GM21737 (cell line): ENCODE measurements around the gene ARCN1.

Experiments
- ATAC-seq: cut with Tn5 transposase; IDR thresholded peaks from one replicate; pipeline ENCODE4 v1.9.1; 2021; ENCODE audit warnings: mild to moderate bottlenecking, moderate library complexity; ENCODE audit not compliant: unreplicated experiment

ARCN1 gene

DNA sequence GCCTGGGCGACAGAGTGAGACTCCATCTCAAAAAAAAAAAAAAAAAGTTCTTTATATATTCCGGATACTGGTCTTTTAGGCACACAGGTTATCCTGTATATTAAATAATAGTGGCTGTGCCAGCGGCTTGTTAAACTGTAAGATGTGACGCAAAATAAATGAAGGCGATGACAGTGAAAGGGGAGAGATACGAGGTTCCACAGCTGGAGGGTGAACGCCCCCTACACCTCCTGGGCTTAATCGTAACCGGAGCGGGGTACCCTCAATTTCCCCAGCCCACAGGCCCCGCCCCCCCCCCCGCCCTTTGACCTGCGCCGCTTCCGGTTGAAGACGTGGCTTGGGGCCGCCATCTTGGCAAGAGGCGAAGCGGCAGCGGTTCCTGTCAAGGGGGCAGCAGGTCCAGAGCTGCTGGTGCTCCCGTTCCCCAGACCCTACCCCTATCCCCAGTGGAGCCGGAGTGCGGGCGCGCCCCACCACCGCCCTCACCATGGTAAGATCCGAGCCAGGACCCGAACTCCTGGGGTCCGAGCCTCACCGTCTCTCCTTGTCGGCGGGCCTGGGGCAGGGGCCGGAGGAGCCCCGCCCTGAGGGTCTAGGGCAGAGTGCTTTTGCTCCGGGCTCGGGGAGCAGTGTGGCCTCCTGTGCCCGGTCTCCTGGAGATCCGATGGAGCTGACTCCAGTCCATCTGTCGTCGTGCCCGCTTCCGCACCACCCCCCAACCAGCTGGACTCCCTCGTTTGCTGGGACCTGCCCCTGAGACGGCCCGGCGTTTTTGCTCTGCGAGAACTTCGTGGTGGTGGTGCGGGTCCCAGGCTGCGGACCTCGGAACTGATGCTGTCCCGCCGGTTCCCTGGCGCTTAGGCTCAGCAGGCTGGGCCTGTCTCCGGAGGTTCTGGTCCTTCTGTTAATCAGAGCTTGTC lies at the start of gene ARCN1:
TSS of gene ARCN1 (plus strand) at position 349 of the 920 bp plus-strand sequence. CDS start at position 488, 139 bp downstream.
- ATAC-seq, result peak; percentile 73

DNA sequence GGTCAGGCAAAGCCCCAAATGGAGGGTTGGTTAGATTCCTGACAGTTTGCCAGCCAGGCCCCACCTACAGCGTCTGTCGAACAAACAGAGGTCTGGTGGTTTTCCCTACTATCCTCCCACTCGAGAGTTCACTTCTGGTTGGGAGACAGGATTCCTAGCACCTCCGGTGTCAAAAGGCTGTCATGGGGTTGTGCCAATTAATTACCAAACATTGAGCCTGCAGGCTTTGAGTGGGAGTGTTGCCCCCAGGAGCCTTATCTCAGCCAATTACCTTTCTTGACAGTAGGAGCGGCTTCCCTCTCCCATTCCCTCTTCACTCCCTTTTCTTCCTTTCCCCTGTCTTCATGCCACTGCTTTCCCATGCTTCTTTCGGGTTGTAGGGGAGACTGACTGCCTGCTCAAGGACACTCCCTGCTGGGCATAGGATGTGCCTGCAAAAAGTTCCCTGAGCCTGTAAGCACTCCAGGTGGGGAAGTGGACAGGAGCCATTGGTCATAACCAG lies 49.6 kb upstream of the ARCN1 start:
- no peak for ATAC-seq

DNA sequence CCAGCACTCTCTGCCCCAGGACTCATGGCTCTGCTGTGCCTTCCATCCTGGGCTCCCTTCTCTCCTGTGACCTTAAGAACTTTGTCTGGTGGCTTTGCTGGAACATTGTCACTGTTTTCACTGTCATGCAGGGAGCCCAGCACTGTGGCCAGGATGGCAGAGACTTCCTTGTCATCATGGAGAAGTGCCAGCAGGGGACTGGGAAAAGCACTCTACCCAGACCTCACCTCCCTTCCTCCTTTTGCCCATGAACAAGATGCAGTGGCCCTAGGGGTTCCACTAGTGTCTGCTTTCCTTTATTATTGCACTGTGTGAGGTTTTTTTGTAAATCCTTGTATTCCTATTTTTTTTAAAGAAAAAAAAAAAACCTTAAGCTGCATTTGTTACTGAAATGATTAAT lies 47.9 kb upstream of the ARCN1 start:
- no peak for ATAC-seq

DNA sequence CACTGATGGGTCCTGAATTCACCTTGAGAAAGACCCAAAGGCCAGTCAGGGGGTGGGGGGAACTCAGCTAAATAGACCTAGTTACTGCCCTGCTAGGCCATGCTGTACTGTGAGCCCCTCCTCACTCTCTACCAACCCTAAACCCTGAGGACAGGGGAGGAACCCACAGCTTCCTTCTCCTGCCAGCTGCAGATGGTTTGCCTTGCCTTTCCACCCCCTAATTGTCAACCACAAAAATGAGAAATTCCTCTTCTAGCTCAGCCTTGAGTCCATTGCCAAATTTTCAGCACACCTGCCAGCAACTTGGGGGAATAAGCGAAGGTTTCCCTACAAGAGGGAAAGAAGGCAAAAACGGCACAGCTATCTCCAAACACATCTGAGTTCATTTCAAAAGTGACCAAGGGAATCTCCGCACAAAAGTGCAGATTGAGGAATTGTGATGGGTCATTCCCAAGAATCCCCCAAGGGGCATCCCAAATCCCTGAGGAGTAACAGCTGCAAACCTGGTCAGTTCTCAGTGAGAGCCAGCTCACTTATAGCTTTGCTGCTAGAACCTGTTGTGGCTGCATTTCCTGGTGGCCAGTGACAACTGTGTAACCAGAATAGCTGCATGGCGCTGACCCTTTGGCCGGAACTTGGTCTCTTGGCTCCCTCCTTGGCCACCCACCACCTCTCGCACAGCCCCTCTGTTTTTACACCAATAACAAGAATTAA lies 47.3 kb upstream of the ARCN1 start:
- no peak for ATAC-seq

DNA sequence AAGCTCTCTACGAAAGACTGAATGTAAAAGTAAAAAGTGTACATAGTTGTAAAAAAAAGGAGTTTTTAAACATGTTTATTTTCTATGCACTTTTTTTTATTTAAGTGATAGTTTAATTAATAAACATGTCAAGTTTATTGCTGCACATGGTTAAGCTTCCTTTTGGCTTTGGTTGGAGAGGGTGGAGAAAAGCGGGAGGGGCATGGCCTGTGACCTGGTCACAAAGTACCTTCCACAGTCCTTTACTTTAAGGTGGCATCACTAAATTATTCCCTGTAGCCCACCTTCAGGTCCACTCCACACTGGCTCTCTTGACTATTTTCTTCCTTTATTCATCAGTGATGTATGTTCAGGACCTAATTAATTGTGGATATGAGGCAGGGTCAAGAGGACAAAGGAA lies 45.5 kb upstream of the ARCN1 start:
- no peak for ATAC-seq

DNA sequence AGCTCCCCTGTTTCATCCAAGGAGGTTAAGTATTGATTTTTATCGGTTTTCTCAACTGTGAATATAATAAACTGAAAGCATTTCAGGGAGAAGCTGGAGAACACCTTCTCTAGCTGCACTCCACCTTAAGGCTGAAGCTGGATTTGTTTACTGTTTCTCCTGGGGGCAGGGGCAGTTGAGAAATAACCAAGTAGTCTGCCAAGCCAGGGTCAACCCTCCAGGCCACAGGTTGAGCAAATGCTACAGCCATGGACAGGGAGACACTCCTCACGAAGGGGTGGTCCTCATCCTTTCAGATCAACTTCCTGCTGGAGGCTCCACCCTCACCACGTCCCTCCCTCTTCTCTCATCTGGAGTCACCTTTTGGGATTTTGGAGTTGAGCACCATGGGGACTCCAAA lies 45.1 kb upstream of the ARCN1 start, which contains the start of gene TTC36:
TSS of gene TTC36 (plus strand) at position 366 of the 400 bp plus-strand sequence. CDS start at position 387, 21 bp downstream.
- no peak for ATAC-seq

DNA sequence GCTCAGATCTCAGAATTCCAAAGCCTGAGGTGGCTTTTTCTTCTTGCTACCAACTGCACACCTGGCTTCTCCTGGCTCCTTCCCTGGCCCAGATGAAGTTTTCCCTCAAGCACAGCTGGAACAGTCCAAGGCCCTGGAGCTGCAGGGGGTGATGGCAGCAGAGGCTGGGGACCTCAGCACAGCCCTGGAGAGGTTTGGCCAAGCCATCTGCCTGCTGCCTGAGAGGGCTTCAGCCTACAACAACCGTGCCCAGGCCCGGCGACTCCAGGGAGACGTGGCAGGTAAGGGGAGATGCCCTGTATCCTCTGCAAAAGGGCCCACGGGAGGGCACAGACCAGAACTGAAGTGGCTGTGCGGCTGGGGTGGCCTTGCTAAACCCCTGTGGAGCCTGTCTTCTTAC lies 43.7 kb upstream of the ARCN1 start:
- no peak for ATAC-seq

DNA sequence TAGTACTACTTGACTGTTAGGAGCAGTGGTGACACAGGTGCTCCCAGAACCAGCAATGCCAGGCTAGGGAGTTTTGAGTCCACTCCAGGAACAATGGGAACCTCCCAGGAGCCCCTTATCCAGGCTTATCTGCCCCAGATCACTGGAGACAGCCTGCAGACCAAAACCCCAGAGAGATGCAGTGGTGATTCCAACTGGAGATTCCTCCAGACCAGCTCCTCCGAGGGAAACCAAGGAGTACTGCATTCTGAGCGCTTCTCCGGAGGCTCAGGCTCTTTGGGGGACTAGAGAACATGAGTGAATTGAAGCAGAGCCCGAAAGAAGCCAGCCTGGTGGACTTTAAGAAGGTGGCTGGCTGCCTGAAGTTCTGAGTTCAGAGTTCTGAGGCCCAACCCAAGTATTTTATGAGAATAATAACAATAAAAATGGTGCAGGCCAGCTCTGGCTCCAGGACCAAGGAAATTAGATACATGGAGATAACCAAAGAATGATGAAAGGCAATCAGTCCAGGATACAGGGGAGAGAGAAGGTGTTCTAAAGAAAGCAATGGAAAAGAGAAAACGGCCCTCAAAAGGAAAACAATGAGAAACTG lies 42.5 kb upstream of the ARCN1 start:
- ATAC-seq, result no peak

DNA sequence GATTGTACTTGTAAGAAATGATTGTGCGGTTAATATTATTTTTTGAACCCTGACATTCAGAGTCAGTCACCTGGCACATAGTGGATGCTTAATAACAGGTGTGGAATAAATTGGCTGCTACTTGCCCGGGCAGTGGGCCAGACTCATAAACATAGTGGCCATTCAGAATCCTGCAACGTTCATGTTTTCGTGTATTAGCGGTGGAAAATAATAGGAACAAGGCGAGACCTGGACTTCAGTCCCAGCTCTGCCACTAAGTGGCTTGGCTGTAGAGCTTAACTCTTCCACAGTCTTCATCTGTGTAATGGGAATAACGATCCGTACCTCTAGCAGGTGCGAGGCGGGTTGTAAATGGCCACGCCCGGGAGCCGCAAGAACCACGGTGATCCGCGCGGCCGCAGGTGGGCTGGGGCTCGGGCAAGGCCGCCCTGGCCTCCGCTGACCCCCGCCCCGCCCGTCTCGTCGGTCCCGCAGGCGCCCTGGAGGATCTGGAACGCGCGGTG lies 42.0 kb upstream of the ARCN1 start:
- no peak for ATAC-seq

DNA sequence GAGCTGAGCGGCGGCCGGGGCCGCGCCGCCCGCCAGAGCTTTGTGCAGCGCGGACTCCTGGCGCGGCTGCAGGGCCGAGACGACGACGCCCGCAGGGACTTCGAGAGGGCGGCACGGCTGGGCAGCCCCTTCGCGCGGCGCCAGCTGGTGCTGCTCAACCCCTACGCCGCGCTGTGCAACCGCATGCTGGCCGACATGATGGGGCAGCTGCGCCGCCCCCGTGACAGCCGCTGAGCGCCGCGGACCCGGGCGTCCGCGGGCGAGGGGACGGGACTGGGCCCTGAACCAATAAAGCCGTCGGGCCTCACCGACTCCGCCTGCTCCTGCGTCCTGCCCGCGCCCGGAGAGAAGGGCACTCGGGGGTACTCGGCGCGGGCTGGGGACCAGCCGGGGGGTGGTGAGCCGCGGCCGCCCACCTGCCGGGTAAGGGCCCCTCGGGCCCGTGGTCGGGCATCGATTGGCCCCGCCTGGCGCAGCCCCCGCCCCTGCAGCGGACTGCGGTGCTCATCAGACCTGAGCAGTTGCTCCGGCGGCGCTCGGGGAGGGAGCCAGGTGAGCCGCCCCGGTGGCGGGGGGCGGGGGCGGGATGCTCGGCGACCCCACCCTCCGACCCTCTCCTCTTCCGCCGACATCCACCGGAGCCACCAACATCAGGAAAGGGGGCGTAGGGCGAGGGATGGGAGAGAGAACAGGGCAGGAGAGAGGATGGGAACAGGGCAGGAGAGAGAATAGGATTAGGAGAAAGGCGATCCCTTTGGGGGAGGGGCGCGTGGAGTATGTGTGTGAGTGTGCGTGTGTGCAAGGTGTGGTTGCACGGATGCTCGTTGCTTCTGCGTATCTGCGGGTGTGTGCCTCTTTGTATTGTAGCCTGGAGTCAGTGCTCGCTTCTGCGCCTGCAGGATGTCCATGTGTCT lies 41.3 kb upstream of the ARCN1 start, which contains the start of gene TMEM25:
TSS of gene TMEM25 (plus strand) at position 510 of the 914 bp plus-strand sequence. CDS start 610 bp downstream, outside the sequence.
- ATAC-seq, result no peak

DNA sequence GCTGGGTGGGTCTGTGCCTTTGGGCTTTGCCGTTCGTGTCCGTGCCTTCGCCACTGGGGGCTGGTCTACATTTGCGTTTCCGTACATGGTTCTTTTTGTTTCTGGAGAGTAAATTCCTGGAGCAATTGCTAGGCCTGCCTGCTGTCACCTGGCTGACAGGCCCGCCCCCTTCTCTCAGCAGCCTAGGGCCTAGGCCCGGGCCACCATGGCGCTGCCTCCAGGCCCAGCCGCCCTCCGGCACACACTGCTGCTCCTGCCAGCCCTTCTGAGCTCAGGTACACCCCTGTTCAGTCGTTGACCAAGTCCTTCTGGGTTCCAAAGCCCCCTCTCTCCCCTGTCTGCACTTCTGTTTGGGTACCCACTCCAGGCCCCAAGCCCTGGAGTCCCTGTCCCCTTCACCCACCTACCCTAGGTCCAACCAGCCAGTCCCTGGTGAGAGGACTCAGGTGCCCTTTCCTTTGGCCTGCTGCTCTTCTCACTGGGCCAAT lies 40.6 kb upstream of the ARCN1 start:
- ATAC-seq, result no peak

DNA sequence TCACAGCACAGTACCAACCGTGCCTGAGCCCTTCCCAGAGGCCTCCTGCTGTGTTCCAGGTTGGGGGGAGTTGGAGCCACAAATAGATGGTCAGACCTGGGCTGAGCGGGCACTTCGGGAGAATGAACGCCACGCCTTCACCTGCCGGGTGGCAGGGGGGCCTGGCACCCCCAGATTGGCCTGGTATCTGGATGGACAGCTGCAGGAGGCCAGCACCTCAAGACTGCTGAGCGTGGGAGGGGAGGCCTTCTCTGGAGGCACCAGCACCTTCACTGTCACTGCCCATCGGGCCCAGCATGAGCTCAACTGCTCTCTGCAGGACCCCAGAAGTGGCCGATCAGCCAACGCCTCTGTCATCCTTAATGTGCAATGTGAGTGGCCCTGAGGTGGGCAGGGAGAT lies 40.1 kb upstream of the ARCN1 start:
- no peak for ATAC-seq

DNA sequence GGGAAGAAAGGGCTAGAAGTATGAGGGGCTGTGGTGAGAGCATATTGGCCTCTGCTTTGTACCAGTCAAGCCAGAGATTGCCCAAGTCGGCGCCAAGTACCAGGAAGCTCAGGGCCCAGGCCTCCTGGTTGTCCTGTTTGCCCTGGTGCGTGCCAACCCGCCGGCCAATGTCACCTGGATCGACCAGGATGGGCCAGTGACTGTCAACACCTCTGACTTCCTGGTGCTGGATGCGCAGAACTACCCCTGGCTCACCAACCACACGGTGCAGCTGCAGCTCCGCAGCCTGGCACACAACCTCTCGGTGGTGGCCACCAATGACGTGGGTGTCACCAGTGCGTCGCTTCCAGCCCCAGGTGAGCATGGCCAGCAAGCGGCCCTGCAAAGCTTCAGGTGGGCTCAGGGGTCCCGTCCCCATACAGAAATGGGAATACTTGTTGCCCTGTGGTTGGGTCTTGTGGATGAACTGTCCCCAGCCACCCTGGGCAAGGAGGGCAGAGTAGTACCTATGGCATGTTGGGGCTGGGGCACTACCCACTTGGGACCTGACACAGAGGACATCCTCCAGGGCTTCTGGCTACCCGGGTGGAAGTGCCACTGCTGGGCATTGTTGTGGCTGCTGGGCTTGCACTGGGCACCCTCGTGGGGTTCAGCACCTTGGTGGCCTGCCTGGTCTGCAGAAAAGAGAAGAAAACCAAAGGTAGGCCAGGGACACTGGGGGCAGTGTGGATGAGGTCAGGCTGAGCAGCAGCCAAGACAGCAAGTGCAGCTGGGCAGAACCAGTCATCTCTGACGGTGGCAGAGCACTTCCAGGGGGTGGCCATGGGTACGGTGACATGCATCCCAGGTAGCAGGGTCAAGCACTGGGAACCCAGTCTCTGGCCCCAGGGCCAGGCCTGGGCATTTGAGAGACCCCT lies 39.1 kb upstream of the ARCN1 start:
- no peak for ATAC-seq

DNA sequence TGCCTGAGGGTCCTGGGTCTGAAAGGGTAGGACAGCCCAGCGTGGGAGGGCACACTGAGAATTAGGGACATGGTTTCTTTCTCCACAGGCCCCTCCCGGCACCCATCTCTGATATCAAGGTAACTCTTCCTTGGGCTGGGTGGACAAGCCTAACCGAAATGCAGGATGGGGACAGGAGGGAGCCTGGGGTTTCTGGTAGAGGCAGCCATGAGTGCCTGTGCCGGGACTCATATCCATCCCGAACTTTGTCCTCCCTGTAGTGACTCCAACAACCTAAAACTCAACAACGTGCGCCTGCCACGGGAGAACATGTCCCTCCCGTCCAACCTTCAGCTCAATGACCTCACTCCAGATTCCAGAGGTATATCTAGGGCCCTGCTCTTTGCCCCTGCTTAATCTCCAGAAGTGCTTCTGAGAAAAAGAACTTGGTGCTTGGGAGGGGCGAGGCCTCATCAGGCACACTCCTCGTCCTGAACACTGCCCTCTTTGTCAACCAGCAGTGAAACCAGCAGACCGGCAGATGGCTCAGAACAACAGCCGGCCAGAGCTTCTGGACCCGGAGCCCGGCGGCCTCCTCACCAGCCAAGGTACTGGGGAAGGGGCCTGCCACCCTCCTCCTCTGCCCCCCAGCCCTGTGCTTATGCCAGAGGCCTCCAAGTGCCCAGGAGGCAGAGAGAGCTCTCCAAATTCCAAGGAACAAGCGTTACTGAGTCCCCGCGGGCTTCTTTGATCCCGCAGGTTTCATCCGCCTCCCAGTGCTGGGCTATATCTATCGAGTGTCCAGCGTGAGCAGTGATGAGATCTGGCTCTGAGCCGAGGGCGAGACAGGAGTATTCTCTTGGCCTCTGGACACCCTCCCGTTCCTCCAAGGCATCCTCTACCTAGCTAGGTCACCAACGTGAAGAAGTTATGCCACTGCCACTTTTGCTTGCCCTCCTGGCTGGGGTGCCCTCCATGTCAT lies 38.2 kb upstream of the ARCN1 start:
- no peak for ATAC-seq

DNA sequence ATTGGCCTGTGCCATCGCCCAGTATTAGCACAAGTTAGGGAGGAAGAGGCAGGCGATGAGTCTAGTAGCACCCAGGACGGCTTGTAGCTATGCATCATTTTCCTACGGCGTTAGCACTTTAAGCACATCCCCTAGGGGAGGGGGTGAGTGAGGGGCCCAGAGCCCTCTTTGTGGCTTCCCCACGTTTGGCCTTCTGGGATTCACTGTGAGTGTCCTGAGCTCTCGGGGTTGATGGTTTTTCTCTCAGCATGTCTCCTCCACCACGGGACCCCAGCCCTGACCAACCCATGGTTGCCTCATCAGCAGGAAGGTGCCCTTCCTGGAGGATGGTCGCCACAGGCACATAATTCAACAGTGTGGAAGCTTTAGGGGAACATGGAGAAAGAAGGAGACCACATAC lies 36.9 kb upstream of the ARCN1 start:
- no peak for ATAC-seq

DNA sequence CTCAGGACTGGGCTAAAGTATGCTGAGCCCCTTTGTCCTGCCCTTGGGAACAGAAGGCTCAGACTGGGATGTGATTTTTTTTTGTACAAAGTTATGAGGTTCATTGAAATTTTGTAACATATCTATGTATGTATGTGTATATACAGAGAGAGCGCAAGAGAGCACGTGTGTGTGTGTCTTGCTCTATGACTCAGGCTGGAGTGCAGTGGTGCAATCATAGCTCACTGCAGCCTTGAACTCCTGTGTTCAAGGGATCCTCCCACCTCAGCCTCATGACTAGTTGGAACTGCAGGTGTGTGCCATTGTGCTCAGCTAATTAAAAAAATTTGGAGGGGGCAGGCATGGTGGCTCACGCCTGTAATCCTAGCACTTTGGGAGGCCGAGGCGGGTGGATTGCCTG lies 35.5 kb upstream of the ARCN1 start:
- ATAC-seq, result no peak

DNA sequence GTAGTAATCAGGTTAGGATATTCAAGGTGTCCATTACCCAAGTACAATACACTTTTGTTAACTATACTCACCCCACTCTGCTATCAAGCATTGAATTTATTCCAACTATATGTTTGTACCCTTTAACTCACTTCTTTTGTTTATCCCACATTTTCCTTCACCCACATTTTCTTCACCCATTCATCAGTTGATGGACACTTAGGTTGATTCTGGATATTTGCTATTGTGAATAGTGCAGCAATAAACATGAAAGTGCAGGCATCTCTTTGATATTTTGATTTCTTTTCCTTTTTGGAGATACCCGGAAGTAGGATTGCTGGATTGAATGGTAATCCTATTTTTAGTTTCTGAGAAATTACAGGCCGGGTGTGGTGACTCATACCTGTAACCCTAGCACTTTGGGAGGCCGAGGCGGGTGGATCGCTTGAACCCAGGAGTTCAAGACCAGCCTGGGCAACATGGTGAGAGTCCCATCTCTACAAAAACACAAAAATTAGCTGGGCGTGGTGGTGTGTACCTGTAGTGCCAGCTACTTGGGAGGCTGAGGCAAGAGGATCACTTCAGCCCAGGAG lies 34.7 kb upstream of the ARCN1 start:
- ATAC-seq, result no peak
